Raji (cell line): ENCODE results near the gene ING1.

Experiments
- POLR2A ChIP-seq: IDR thresholded peaks from 2 replicates; pipeline ENCODE4 v1.6.1; 2011; ENCODE audit warnings: low read depth, low read length, control low read depth; ENCODE audit not compliant: insufficient read depth

Gene ING1

DNA sequence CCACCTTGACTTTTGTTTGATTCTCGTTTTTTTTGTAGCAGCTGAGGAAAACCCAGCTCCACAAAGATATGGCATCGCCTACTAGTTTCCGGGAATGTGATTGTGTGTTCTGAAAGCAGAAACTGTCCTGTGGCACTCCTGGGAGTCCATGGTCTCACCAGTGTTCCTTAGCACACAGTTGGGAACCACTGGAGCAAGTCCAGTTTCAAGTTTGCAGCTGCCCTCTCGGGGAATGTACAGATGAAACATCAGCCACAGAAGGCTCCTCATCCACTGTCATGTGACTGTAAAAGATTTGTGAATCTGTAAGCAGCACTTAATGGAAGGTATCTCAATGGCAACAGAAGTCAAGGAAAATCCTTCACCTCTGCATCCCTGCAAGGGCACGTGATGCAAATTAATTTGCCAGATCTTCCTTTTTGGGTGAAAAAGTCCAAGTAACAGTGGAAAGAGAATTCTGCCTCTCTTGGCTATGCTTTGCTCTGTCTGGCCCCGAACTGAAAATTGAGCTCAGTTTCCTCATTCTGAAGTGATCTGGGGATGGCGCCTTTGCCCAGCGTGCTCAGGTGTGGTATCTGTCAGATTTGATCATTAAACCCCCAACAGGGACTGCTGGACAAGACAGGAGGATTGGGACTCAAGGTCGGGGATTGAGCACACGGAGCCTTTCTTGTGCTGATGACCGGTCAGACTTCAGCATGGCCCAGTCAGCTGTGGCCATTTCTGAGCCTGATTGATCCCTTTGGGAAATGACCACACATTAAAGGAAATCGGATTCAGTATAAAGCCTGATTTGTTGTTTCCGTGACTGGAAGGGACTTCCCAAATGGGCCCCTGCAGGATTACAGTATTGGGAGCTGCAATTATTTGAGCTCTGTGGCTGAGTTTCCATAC lies 58.8 kb downstream of the ING1 start:
- no peak for TF ChIP-seq POLR2A
